NAMALWA (cell line): Measurements from ENCODE around the gene ATP8A1.

ENCODE experiments used
- DNase-seq: peaks from one replicate; pipeline ENCODE4 v3.0.0-alpha.2; 2015; ENCODE audit warnings: low spot score

Gene ATP8A1

DNA sequence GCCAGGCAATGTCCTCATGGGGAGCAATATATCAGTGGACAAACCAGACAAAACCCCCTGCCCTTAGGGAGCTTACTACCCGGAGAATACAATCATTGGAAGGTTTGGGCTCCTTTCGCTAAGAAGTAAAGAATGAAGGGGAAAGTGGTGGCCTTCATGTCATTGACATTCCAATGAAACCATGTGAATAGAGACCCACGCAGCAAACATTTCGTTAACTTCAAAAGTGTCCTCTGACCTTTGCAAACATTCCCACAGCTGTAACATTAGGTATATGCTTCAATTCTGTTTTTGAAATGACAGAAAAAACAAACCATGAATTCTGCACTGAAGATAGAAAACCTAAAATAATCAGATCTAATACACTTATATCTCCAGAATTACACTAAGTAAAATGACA, 7.0 kb downstream of the ATP8A1 start:
- DNase-seq, result no peak

DNA sequence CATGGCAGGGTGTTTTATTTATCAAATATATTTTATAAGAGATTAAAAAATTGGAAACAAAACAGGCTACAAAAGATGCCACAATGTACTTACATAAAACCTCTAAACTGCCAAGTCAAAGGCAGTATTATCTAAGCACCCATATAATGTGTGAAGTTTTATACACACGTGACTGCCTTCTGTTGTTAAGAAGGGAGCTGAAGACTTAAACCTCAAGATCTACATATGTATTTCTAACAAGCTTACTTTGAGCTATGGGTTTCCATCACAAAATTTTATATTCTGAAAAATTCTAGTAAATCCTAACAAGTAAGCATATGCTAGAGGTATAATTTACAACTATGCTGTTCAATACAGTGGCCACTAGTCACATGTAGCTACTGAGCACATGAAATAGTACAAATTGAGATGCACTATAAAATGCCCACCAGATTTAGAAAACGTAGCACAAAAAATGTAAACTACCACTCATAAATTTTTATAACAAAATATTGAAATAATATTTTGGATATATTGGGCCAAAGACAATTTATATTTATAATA, 9.8 kb downstream of the ATP8A1 start:
- DNase-seq, result peak; percentile 26

DNA sequence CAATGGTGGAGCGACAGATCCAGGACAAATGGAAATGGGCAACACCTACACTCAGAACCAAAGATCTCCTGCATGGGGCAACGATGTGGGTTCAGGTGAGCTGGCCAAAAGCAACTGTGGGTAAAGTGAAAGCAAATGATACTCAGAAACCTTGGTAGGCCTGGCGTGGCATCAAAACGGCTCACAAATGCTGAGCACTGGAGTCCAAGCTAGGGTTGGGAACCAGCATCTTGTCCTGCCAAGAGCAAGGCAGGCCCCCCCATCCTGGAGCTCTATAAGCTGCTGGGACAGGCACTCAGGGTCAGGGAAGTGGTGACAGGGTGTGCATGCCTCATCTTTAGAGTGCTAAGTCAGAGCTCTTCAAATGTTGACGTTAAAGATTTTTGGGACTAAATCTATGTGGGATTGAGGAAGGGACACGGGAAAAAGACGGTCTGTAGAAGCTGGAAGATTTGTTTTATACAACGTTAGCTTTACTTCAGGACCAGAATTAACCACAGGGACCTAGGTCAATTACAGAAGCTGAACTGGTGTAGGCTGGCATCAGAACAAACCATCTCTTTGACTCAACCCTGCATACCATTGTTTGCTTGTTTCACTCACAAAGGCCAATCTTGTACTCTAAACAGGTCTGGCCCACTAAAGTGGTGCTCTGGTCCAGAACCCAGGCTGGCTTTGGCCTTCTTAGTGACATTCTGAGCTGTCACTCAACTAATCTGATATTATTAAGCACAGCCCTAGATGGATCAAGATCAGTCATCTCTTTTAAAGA, 10.7 kb downstream of the ATP8A1 start:
- peak; percentile 21 for DNase-seq

DNA sequence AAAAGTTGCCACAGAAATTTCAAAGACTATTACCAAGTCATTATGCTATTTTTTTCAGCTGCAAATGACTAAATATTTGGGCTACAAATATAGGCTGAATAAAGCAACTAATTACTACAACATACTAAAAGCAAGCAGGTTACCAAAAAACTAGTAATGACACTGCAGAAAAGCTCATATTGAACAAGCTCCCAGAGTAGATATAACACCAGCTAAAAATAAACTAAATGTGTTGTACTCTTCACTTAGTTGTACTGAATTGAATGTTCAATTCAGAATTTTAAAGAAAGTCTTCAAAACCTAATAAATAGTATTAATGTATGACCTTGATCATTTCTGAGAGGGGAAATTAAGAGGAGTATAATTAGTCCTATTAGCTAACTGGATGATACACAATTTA, 12.0 kb downstream of the ATP8A1 start:
- no peak for DNase-seq

DNA sequence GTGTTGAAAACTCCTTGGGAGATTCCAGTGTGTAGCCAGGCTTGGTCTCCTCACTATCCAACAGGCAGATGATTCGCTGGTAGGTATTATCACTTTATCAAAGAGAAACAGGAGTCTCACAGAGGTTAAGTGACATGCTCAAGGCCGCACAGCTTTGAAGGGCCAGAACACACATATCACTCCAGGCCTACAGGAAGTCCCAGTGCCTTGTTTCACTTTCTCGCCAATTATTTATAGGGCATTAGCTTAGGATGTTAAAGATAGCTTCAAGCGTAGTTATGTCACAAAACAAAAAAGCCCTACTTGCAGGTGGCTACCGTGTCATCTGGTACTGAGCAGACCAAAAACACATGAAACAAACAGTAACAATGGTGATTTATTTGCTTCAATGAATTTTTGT, 13.2 kb downstream of the ATP8A1 start:
- DNase-seq, result peak; percentile 95

DNA sequence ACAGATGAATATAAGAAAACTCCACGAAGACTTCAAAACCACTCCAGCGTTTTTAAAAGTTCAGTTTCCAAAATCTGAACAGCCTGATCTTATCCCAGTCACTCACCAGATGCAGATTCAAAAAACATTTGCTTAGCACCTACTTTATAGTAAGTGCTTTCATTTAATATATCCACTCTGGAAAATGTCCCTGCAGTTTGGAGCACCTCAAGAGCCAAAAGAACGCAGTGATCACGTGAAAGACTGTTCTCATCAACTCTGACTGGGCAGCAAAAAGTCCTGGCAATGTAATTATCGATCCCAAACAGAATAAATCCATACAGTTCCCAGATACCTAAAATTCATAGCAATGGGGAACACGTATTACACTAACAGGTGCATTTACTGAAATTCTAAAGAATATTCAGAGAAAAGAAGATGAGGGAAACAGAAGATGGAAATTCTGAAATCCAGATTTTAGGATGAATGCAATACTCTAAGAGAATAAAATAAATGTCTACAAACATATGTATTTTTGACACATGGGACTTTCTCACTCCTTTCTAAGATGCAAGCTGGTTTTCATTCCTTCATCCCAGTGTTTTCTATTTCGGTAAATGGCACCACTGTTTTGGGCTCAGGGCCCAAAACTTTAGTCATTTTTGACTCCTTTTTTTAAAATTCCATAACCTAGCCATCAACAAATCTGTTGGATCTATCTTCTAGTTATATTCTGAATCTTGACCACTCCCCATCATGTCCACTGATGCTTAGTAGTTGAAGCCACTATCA, 13.9 kb downstream of the ATP8A1 start:
- peak; percentile 23 for DNase-seq

DNA sequence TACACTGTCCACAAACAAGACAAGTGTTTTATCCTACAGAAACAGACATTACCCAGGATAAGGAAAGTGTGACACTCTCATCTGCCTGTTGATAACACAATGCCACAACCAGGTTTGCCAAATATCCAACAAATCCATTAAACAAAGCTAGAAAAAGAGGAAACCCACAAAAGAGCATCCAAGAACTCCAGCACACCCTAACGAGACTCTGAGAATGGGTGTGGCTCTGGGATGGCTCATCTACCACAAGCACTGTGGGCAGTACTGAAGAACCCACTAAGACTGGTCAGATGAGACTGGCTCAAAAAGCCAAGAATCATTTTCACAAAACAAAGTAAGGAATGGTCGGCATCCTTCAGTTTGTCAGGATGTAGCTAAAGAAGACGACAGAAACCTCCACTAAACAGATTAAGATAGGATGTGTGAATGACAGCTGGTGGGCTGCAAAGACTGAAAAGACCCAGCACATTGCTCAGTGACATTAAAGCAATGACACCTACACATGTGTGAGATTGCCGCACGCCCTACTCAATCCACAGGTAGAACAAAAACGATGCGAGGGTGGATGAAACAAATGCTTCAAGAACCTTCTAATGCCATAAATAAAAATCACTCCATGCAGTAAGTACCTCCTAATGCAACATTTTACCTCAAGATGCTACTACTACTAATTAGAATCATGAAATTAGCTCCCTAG, 14.7 kb downstream of the ATP8A1 start:
- peak; percentile 26 for DNase-seq

DNA sequence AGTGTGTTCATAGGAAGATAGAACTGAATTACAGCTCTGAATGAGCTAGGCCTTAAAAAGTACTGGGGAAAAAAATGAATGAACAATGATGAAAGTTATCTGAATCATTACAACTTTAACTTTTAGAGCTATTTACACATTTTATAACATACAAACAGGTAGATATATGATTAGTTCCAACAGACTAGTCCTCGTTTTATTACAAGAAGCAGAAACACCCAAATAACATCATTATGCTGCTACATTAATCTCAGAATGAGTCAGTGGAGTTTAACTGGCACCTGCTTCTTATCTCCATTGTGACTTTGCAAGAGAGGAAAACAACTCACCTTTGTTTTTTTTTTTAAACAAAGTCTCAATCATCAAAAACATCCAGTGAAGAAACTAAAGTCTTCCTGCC, 15.2 kb downstream of the ATP8A1 start:
- DNase-seq, result peak; percentile 47

DNA sequence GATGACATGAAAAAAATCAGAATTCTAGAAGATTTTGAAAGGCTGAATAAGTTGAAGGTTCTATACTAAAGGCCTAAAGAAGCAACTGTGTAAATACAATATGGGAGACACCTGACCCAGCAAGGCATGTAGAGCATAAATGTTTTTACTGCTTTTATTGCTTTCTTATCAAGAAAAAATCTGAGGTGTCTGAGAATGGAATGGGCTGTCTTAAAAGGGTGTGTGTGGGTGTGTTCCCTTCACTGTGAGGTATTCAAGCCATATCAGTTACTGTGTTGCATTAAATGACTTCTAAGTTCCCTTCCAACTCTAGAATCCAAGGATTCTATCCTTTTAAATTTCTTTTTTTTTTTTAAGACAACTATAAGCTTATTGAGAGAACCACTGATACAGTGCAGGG, 15.7 kb downstream of the ATP8A1 start:
- no peak for DNase-seq

DNA sequence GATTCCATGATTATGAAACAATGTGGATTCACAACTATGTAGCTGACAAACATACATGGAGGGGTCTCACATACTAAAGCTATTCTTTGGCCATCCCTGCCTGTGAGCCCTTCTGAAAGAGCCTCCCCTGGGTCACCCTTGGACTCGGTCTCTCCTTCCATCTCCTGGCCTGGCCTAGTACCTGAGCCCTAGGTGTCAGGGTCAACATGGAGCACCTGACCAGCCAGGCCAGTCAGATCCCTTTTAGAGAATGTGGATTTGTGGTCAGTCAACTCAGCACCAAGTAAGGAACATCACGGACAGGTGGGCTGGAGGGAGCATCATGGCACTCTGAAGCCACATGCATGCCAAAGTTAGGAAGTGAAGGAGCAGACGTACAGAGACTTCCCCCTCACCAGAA, 16.3 kb downstream of the ATP8A1 start:
- no peak for DNase-seq

DNA sequence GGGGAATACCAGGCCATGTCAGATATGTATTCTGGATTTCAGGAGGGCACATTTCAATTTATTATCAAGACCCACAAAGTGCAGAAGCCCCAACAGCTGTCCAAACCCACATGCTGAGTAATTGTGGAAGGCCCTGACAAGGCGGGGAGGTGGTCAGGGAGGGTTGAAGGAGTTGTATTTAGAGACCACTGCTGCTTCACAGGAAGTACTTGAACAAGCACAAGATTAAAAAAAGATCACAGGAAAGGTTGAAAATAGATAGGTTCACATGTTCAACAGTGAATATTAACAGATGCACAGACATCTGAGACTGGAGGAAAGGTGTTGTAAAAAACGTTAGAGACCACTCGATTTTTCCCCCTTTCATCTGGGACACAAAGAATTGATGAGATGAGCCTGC, 17.9 kb downstream of the ATP8A1 start:
- DNase-seq, result peak; percentile 74

DNA sequence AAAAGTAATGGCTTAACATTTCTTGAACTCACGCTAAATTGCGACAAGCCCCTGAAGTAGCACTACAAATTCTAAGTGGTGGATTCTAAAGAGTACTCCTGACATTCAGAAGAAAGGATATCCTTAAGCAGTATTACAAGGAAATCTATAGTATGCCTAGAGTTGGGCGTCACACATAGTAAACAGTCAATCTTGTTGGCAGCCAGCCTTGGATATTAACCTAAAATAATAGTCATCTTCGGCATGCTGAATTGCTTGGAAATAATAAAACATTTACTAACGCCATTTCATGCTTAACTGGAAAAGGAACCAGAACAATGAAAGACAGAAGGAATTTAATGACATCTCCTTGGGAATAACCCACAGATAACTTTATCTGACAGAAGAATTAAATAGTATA, 18.6 kb downstream of the ATP8A1 start:
- no peak for DNase-seq

DNA sequence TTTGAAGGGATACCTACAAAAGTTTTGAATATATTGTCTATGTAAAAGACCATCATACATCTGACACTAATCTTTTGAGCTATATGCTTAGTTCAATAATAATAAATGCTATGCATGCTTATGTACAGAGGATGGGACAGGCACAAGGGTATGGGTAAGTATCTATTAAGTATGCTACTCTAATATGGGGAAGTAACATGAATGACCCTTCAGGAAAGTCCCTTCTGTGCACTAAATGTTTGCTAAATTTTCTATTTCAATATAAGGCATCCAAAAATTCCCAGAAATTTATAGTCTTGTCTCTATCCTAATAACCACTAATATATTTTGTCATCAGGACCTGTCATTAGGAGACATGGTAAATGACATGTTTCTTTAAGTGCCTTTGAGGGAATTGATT, 19.0 kb downstream of the ATP8A1 start:
- DNase-seq, result peak; percentile 28

DNA sequence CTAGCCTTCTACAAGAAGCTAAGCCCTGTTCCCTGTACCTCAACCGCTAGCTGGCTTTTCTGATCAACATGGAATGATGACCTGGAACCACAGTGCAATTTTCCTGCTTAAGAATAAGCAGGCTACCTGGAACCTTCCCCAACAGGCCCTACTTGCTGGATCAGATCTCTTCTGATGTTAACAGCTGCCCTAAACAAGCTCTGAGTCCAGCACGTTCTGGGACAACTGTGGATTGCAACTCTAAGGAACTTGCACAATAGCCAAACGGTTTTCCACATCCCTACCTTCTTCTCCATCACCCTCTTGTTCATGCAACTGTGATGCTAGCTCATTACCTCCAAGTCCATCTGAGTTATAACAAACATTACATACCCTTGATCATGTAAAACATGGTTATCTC, 19.8 kb downstream of the ATP8A1 start:
- DNase-seq, result no peak

DNA sequence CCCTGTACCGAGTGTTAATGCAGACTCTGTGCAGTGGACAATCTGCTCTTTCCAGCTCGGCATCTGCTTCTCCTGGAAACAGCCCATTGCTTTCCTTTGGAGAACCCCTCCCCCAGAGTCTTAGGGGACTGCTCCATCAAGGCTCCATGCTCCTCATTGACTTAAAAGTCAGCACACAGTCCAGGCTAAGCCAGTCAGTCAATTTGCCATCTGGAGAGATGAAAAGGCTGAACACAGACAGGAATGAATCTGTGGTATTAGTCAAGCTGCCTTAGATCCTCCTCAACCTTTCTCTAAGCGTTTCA, 20.3 kb downstream of the ATP8A1 start:
- peak; percentile 25 for DNase-seq

DNA sequence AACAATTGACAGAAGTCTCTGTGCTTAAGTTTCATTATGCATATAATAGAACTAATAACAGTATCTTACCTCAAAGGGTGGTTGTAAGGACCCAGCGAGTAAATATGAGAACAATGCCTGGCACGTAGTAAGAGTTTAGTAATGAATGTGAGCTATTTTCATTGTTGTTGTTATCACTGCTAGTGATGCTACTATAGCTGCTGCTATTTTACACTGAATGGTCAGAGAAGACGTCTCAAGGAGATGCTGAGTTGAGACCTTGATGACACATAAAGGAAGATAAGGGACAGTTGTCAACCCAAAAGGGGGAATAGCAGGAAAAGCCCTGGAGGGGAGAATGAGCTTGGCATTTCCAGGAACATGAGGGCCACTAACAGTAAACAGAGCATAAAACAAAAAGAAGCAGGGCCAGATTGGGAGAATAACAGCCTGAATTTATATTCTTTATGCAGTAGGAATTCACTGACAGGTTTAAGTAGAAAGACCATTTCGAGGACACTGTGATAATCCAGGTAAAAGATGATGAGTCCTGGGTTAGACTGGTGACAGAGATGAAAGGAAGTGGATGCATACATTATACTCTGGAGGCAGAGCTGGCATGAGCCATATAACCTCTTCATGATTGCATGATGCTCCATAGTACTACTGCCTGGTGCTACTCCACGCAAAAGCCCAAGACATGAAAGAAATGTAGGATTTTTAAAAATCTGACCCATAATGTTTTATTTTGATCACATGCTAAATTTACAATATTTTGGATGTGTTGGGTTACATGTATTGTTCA, 23.1 kb downstream of the ATP8A1 start:
- no peak for DNase-seq

DNA sequence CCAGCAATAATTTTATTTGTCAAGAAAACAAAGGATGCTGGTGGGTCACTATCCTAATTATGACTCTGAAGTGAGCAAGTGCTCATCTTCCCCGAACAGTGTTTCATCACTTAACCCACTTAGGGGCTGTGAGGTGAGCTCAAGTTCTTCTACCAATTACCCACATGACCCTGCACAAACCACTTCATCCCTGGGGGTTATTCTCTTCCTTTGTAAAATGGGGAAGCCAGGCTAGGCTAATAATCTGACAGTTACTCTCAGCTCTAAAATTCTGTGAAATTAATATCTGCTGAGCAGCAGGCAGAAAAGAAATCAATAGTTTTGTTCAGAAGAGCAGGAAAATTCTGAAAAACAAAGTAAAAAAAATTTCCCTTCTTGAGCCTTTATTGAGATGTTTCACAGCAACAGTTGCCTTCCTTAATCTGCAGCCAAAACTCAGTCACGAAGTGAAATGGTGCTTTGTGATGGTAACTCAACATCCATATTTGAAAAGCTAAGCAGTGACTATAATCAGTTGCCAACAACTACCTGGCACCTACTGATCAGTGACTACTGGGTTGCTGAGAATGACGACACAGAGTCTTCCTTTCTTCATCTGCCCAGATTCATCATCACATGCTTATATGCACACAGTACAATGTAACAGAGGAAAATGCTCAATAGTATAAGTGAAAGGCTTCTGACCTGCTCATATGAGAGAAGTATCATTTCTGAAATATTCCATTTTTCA, 24.1 kb downstream of the ATP8A1 start:
- DNase-seq, result no peak

DNA sequence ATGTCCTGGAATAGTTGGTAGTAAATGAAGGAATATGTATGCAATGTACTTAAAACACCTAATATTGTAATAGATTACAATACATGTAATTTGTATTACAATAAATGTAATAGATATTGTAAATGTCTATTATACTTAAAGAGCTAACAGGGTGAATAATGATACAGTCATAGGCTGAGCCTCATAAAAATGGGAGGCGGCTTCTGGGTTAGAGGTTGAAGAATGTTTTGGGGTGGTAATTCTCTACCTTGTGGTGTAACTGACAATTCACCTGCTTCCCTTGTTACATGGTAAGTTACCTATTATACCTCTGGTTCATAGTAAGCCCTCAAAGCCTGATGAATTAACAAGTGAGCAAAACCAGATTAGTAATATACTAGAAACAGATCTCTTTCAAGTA, 26.0 kb downstream of the ATP8A1 start:
- no peak for DNase-seq

DNA sequence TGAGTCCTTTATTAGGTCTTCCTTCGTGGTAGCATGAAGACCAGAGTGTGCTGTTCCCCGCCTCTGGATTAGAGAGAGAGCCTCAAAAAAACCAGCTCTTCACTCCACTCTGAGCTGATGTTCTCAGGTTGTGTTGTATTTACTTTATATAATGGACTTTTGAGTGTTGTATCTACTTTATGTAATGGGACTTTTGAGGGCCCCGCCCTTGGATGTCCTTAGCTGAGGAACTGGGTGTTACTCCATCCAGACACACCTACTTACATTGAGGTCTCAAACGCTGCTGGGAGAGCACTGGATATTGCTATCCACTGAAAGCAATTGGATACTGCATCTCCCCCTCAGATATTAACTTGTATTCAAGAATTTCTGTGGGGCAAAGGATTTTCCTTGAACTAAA, 28.2 kb downstream of the ATP8A1 start:
- no peak for DNase-seq

DNA sequence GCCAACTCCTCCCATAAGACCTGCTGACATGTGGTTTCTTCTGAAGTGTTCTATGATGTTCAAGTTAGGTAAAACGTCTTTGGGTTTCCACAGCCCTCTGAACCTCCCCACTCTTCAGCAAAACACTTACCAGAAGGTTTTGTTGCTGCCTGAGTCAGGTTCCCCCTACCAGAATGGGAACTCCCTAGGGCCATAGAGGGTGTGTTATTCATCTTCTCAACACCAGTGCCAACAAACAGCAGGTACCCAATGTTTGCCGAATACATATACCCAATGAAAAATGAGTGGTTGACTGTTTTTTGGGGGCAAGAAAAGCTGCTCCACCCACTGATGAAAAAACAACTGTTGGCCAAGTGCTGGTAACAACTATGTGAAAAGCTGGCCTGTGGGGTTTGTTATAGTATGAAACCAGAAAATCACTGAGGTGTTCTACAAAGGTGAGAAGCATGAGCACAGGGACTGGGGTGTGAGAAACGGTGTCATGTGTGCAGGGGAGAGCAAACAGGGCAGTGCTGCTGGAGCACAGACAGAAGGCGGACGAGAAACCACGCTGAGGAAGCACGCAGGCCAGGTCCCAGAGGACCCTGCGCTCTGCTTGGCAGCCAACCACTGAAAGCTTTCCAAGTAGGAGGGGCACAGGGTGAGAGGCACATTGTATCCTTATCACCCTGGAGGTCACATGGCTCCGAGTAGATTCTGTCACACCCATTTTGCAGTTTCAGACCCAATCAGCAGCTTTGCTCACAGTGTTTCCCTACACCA, 28.8 kb downstream of the ATP8A1 start:
- peak; percentile 52 for DNase-seq
